ENCODE data around the gene GPATCH1. TPM values are rescaled to one million over a fixed set of nuclear protein-coding genes. Genes with fewer than 3 reads are reported as not detected.

GPATCH1 gene
- total and polyA plus RNA-seq, 9 of the 15 experiments (the other 6 are each of a cell fraction or from before 2014, with no cell fraction given) = 3.7 to 9.7 (median 7.7) TPM

DNA sequence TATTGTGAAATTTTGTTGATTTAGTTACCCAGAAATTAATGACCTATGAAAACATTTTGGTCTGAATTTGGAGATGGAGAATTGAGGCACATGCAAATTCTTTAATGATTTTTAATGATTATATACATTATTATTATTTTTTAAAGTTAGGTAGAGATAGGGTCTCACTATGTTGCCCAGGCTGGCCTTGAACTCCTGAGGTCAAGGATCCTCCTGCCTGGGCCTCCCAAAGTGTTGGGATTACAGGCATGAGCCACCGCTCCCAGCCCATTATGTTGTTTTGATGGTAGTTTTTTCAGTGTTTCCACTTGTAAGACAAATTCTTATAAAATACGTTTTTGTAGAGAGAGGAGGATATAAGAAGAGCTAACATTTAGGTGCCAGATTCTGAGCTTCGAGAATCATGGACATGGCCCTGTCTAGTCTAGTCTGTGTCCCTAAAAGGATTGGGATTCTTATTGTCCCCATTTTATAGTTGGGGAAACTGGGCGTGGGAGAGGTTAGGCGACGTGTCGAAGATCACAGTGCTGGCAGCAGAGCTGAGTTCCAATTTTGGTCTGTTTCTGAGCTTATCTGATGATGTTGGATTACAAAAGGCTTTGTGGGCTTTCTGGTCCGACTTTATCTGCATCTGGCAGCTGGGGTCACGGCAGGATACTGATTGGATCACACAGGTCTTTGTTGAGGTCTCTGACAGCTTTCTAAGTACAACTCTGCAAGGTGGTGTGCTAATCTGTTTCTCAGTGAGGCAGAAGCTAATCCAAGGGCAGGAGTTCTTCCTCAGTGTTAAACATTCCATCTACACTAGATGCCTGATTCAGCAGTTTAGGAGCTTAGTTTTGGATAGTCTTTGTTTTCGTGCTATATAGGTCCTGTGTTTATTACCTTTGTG, 43.5 kb downstream of the GPATCH1 start (continued):
- TF ChIP-seq, protein P1, sequence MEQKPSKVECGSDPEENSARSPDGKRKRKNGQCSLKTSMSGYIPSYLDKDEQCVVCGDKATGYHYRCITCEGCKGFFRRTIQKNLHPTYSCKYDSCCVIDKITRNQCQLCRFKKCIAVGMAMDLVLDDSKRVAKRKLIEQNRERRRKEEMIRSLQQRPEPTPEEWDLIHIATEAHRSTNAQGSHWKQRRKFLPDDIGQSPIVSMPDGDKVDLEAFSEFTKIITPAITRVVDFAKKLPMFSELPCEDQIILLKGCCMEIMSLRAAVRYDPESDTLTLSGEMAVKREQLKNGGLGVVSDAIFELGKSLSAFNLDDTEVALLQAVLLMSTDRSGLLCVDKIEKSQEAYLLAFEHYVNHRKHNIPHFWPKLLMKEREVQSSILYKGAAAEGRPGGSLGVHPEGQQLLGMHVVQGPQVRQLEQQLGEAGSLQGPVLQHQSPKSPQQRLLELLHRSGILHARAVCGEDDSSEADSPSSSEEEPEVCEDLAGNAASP (IDR thresholded peaks at IDR 0.05) = peak; percentile 77; the same call in 1 of the 2 replicates
- TF ChIP-seq MEIS2 (IDR thresholded peaks at IDR 0.05; ENCODE audit: partially characterized antibody) (peak; percentile 94), PPARD (CRISPR knock-in tag; IDR thresholded peaks at IDR 0.05) (no peak), FIP1L1 (IDR thresholded peaks at IDR 0.05; ENCODE audit: low read depth, low read length, poor library complexity, severe bottlenecking) (no peak), FOXJ3 (CRISPR knock-in tag; IDR thresholded peaks at IDR 0.05) (no peak), ELF2 (CRISPR knock-in tag; IDR thresholded peaks at IDR 0.05) (0 out of 2 replicates have a peak, but pooled peaks have one; percentile 37), RFX7 (CRISPR knock-in tag; IDR thresholded peaks at IDR 0.05) (no peak), SMAD4 (CRISPR knock-in tag; conservative IDR thresholded peaks at IDR 0.05) (peak; percentile 90), PHB (CRISPR knock-in tag; IDR thresholded peaks at IDR 0.05) (no peak), ZNF696 (CRISPR knock-in tag; conservative IDR thresholded peaks at IDR 0.05) (no peak), RBM34 (IDR thresholded peaks at IDR 0.05; ENCODE audit: borderline replicate concordance, insufficient read depth, low read length) (no peak), KDM4B (IDR thresholded peaks at IDR 0.05; ENCODE audit: borderline replicate concordance in 2 of 2, low read depth in 1 of 2) (no peak), NBN (IDR thresholded peaks at IDR 0.05; ENCODE audit: low read depth) (peak; percentile 93), RBM17 (IDR thresholded peaks at IDR 0.05; ENCODE audit: borderline replicate concordance, low read depth, low read length) (no peak), ZNF184 (CRISPR knock-in tag; IDR thresholded peaks at IDR 0.05) (no peak)
- TF ChIP-seq, protein P2, sequence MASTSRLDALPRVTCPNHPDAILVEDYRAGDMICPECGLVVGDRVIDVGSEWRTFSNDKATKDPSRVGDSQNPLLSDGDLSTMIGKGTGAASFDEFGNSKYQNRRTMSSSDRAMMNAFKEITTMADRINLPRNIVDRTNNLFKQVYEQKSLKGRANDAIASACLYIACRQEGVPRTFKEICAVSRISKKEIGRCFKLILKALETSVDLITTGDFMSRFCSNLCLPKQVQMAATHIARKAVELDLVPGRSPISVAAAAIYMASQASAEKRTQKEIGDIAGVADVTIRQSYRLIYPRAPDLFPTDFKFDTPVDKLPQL (IDR thresholded peaks at IDR 0.05; ENCODE audit: extremely low read depth, insufficient read length) = no peak
- TF ChIP-seq, protein P3, sequence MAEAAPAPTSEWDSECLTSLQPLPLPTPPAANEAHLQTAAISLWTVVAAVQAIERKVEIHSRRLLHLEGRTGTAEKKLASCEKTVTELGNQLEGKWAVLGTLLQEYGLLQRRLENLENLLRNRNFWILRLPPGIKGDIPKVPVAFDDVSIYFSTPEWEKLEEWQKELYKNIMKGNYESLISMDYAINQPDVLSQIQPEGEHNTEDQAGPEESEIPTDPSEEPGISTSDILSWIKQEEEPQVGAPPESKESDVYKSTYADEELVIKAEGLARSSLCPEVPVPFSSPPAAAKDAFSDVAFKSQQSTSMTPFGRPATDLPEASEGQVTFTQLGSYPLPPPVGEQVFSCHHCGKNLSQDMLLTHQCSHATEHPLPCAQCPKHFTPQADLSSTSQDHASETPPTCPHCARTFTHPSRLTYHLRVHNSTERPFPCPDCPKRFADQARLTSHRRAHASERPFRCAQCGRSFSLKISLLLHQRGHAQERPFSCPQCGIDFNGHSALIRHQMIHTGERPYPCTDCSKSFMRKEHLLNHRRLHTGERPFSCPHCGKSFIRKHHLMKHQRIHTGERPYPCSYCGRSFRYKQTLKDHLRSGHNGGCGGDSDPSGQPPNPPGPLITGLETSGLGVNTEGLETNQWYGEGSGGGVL (CRISPR knock-in tag; IDR thresholded peaks at IDR 0.05) = no peak
- TF ChIP-seq, protein P4, sequence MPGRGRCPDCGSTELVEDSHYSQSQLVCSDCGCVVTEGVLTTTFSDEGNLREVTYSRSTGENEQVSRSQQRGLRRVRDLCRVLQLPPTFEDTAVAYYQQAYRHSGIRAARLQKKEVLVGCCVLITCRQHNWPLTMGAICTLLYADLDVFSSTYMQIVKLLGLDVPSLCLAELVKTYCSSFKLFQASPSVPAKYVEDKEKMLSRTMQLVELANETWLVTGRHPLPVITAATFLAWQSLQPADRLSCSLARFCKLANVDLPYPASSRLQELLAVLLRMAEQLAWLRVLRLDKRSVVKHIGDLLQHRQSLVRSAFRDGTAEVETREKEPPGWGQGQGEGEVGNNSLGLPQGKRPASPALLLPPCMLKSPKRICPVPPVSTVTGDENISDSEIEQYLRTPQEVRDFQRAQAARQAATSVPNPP (IDR thresholded peaks at IDR 0.05; ENCODE audit: borderline replicate concordance, insufficient read depth, insufficient read length) = no peak
- TF ChIP-seq, protein P5, sequence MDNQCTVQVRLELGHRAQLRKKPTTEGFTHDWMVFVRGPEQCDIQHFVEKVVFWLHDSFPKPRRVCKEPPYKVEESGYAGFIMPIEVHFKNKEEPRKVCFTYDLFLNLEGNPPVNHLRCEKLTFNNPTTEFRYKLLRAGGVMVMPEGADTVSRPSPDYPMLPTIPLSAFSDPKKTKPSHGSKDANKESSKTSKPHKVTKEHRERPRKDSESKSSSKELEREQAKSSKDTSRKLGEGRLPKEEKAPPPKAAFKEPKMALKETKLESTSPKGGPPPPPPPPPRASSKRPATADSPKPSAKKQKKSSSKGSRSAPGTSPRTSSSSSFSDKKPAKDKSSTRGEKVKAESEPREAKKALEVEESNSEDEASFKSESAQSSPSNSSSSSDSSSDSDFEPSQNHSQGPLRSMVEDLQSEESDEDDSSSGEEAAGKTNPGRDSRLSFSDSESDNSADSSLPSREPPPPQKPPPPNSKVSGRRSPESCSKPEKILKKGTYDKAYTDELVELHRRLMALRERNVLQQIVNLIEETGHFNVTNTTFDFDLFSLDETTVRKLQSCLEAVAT (IDR thresholded peaks at IDR 0.05) = peak in 1 of 2 experiments; percentile 86; a peak in 2 of 4 replicates

Data from K562 (cell line).